CD14-positive monocyte (primary cell): ENCODE results near the gene GRIN3A. TPM values are rescaled to one million over a fixed set of nuclear protein-coding genes. Genes with fewer than 3 reads are reported as not detected.

Experiments
- DNase-seq, 3 donors: peaks; one replicate each; pipeline ENCODE4 v3.0.0-alpha.2; 2011 to 2022
- H2AFZ ChIP-seq: 2 replicates; pipeline ENCODE4 v1.6.0; 2012; ENCODE audit warnings: mild to moderate bottlenecking, low read depth, low read length, inconsistent platforms; ENCODE audit not compliant: insufficient read depth, poor library complexity, severe bottlenecking
- H3K27ac ChIP-seq, 2 donors: 1 replicate in 1 of 2; 2 replicates in 1 of 2; pipeline ENCODE4 v1.5.1; 2012 to 2013; ENCODE audit warnings: low read length in 2 of 2, control low read depth in 1 of 2, inconsistent platforms in 1 of 2, low read depth in 1 of 2, mild to moderate bottlenecking in 1 of 2
- H3K27me3 ChIP-seq, 2 donors: one replicate each; pipeline versions ENCODE4 v1.6.0 to v1.6.1; 2011 to 2013; ENCODE audit warnings: low read length in 2 of 2; ENCODE audit not compliant: control insufficient read depth in 2 of 2, insufficient read depth in 2 of 2
- H3K36me3 ChIP-seq, 2 donors: replicated peaks in 1 of 2; 1 replicate in 1 of 2; 2 replicates in 1 of 2; pipeline versions ENCODE4 v1.5.1 to v1.6.1; 2012 to 2013; ENCODE audit warnings: low read length in 2 of 2, control low read depth in 1 of 2, inconsistent platforms in 1 of 2, mild to moderate bottlenecking in 1 of 2; ENCODE audit not compliant: insufficient read depth in 2 of 2, control insufficient read depth in 1 of 2
- H3K4me1 ChIP-seq, 2 donors: 1 replicate in 1 of 2; 2 replicates in 1 of 2; pipeline versions ENCODE4 v1.5.1 to v1.6.1; 2012 to 2013; ENCODE audit warnings: low read length in 2 of 2, control low read depth in 1 of 2, inconsistent platforms in 1 of 2, mild to moderate bottlenecking in 1 of 2, moderate library complexity in 1 of 2; ENCODE audit not compliant: insufficient read depth in 2 of 2, control insufficient read depth in 1 of 2
- H3K4me2 ChIP-seq: replicated peaks from 2 replicates; pipeline ENCODE3; 2012; ENCODE audit warnings: low read length, moderate library complexity, mild to moderate bottlenecking; ENCODE audit not compliant: poor library complexity, severe bottlenecking; ENCODE audit errors: extremely low read depth
- H3K4me3 ChIP-seq, 3 experiments: fragments of 200-600 bp in 1 of 3; sonication (generic) in 1 of 3; replicated peaks in 1 of 3; 1 replicate in 2 of 3; 2 replicates in 1 of 3; pipeline ENCODE4 v1.5.1; 2011 to 2013; ENCODE audit warnings: low read length in 3 of 3, mild to moderate bottlenecking in 3 of 3, control low read depth in 2 of 3, low read depth in 2 of 3, inconsistent platforms in 1 of 3, moderate library complexity in 1 of 3
- H3K79me2 ChIP-seq: 2 replicates; pipeline ENCODE4 v1.6.0; 2012; ENCODE audit warnings: mild to moderate bottlenecking, control low read depth, inconsistent platforms, low read length, moderate library complexity; ENCODE audit not compliant: insufficient read depth
- H3K9ac ChIP-seq: 2 replicates; pipeline ENCODE4 v1.6.0; 2017; ENCODE audit warnings: low read length, mild to moderate bottlenecking; ENCODE audit not compliant: insufficient read depth, poor library complexity, severe bottlenecking
- H3K9me3 ChIP-seq, 2 donors: replicated peaks in 1 of 2; 1 replicate in 1 of 2; 2 replicates in 1 of 2; pipeline versions ENCODE4 v1.5.1 to v1.6.1; 2012 to 2013; ENCODE audit warnings: low read length in 2 of 2, control low read depth in 1 of 2; ENCODE audit not compliant: control insufficient read depth in 1 of 2, insufficient read depth in 1 of 2
- H4K20me1 ChIP-seq: 2 replicates; pipeline ENCODE4 v1.6.0; 2012; ENCODE audit warnings: mild to moderate bottlenecking, low read length, control low read depth, moderate library complexity; ENCODE audit not compliant: insufficient read depth
- H3K27ac Mint-ChIP-seq, 7 donors: one replicate each; pipeline ENCODE4 v1.8.0; 2020; ENCODE audit warnings: mild to moderate bottlenecking in 7 of 7, mixed read lengths in 7 of 7, moderate library complexity in 6 of 7, inconsistent platforms in 2 of 7
- H3K27me3 Mint-ChIP-seq, 3 donors: one replicate each; pipeline ENCODE4 v1.8.0; 2021 to 2022; ENCODE audit warnings: low read depth in 3 of 3, mild to moderate bottlenecking in 3 of 3, mixed read lengths in 3 of 3, moderate library complexity in 3 of 3, inconsistent platforms in 1 of 3
- H3K36me3 Mint-ChIP-seq, 2 donors: one replicate each; pipeline ENCODE4 v1.8.0; 2020; ENCODE audit warnings: mixed read lengths in 2 of 2, inconsistent platforms in 1 of 2, mild to moderate bottlenecking in 1 of 2
- H3K4me1 Mint-ChIP-seq: one replicate; pipeline ENCODE4 v1.8.0; 2020; ENCODE audit warnings: mild to moderate bottlenecking, mixed read lengths
- H3K4me3 Mint-ChIP-seq, 2 donors: one replicate each; pipeline ENCODE4 v1.8.0; 2020; ENCODE audit warnings: mild to moderate bottlenecking in 2 of 2, mixed read lengths in 2 of 2, moderate library complexity in 1 of 2
- H3K9me3 Mint-ChIP-seq, 7 donors: one replicate each; pipeline ENCODE4 v1.8.0; 2020 to 2022; ENCODE audit warnings: mixed read lengths in 7 of 7, mild to moderate bottlenecking in 6 of 7, moderate library complexity in 6 of 7, inconsistent platforms in 2 of 7
- WGBS: methylation state at CpG from one replicate; pipeline ENCODE4 v1.1.5; 2013; ENCODE audit warnings: missing lambda C conversion rate; ENCODE audit not compliant: insufficient coverage; 5-methylcytosine and 5-hydroxymethylcytosine counted together
- intact Hi-C, 2 donors: fragments of 100-400 bp; cut with micrococcal nuclease; formaldehyde crosslinking; loops; one replicate each; pipeline versions ENCODE4 v1.15.0 to v1.15.1; 2023
- polyA plus RNA-seq, 3 donors: library from polyadenylated mRNA; depleted of rRNA in 1 of 3; unstranded in 2 of 3; stranded (reverse) in 1 of 3; fragments of 300-500 nt in 2 of 3; fragments of >200 nt in 1 of 3; fragmentation: Illumina TruSeq in 2 of 3; gene quantifications; 1 replicate in 2 of 3; 2 replicates in 1 of 3; pipeline ENCODE4 v1.2.3, GENCODE V29; 2012 to 2021
- TF ChIP-seq, protein P1 (sequence below): fragments of 200-600 bp; IDR thresholded peaks from one replicate; pipeline ENCODE4 v1.8.0; 2022; ENCODE audit warnings: antibody characterized with exemption, mild to moderate bottlenecking

GRIN3A gene
- polyA plus RNA-seq, 3 donors: 0.11 to 0.39 (median 0.16) TPM

DNA sequence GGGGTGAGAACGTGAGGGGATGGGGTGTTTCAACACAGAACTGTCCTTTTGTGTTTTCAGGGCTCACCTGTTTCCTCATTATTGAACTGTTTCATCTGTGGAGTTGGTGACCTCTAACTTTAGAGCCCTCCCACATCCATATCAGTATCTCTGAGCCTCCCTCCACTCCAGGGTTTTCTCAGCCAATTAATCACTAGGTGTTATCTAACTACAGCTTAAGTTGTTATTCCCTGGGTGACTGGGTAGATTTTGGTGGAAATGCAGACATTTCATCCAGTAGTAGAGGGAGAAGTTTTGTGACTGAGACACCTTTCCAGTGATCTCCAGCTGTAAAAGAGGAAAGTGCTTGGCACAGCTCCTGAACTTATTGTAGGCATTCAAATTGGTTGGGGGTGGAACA is 167.3 kb downstream of the GRIN3A start:
- no peak overlapping the region for H3K9ac ChIP-seq
- no peak overlapping the region for H3K27ac ChIP-seq
- H3K27ac Mint-ChIP-seq: peak overlapping the region in 1 of 7 donors; percentile 33
- TF ChIP-seq, protein P1, sequence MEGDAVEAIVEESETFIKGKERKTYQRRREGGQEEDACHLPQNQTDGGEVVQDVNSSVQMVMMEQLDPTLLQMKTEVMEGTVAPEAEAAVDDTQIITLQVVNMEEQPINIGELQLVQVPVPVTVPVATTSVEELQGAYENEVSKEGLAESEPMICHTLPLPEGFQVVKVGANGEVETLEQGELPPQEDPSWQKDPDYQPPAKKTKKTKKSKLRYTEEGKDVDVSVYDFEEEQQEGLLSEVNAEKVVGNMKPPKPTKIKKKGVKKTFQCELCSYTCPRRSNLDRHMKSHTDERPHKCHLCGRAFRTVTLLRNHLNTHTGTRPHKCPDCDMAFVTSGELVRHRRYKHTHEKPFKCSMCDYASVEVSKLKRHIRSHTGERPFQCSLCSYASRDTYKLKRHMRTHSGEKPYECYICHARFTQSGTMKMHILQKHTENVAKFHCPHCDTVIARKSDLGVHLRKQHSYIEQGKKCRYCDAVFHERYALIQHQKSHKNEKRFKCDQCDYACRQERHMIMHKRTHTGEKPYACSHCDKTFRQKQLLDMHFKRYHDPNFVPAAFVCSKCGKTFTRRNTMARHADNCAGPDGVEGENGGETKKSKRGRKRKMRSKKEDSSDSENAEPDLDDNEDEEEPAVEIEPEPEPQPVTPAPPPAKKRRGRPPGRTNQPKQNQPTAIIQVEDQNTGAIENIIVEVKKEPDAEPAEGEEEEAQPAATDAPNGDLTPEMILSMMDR: no peak
- no peaks in the 10 kb centered on the region for H4K20me1 ChIP-seq
- no peak for DNase-seq
- H3K27me3 Mint-ChIP-seq: no peaks in the 10 kb centered on the region
- intact Hi-C loops: no loop called here
- H3K4me3 Mint-ChIP-seq: no peak overlapping the region
- no peaks in the 10 kb centered on the region for H3K4me1 ChIP-seq
- no CpG with 5 or more reads among the region's 1 CpG for WGBS
- no peaks in the 10 kb centered on the region for H3K4me1 Mint-ChIP-seq
- H3K36me3 ChIP-seq: peaks cover 17 to 49% of the 10 kb centered on the region in 2 donors
- H3K4me3 ChIP-seq: no peak overlapping the region
- peaks cover 53 to 54% of the 10 kb centered on the region in 2 donors for H3K36me3 Mint-ChIP-seq
- H3K9me3 ChIP-seq: no peaks in the 10 kb centered on the region
- no peak overlapping the region for H3K4me2 ChIP-seq
- no peak overlapping the region for H2AFZ ChIP-seq
- no peaks in the 10 kb centered on the region for H3K79me2 ChIP-seq
- peaks cover 0 to 3% (median 0%) of the 10 kb centered on the region in 7 donors for H3K9me3 Mint-ChIP-seq
- no peaks in the 10 kb centered on the region for H3K27me3 ChIP-seq

DNA sequence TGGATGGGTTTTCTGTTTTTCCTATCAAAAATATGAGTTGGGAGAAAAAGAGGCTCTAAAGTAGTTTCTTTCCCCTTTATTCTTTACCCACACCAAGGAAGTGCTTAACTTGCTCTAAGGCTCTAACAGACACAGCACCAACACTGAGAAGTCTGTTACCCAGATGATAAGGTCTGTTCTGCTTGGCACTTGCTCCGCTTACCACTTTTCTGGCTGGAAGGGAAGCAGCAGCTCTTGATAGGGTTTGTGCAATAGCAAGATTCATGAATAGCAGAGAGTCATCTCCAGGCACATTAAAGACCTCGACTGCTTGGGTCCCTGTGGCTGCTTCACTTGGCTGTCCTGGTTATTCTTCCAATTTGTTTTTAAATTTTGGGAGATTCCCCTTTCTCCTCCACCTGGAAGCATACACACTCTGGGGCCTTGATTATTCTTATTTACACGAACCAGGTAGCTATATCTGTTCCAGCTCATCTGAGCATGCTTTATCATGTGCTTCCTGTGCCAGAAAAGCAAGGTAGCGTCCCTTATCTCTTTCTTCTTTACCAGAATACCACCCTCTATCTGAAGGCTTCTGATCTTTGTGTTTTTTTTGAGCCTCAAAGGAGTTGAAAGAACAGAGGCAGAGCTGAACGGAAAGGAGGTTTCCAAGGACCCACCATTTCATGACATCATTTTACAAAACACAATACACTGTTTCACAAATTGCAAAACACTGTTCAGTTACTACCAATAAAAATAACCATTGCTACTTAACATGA is 168.5 kb downstream of the GRIN3A start:
- no peaks in the 10 kb centered on the region for H3K79me2 ChIP-seq
- H3K4me2 ChIP-seq: no peak overlapping the region
- 76% methylated on average over 3 of the region's 5 CpGs for WGBS
- H3K36me3 ChIP-seq: peaks cover 29 to 61% of the 10 kb centered on the region in 2 donors
- H3K27ac ChIP-seq: no peak overlapping the region
- Mint-ChIP-seq H3K4me1 (no peaks in the 10 kb centered on the region), H3K36me3 (peaks cover 59 to 63% of the 10 kb centered on the region in 2 donors), H3K4me3 (no peak overlapping the region), H3K27ac (peak overlapping the region in 1 of 7 donors; percentile 11), H3K27me3 (no peaks in the 10 kb centered on the region), H3K9me3 (peaks cover 0 to 3% (median 0%) of the 10 kb centered on the region in 7 donors)
- no peak overlapping the region for H2AFZ ChIP-seq
- no peaks in the 10 kb centered on the region for H4K20me1 ChIP-seq
- no peak for DNase-seq
- no peak overlapping the region for H3K9ac ChIP-seq
- no peaks in the 10 kb centered on the region for H3K27me3 ChIP-seq
- intact Hi-C loops: no loop called here
- TF ChIP-seq, protein P1: no peak
- no peaks in the 10 kb centered on the region for H3K4me1 ChIP-seq
- no peaks in the 10 kb centered on the region for H3K9me3 ChIP-seq
- H3K4me3 ChIP-seq: no peak overlapping the region
